HFF-Myc (cell line): ENCODE data around the gene NSMF.

ENCODE experiments used
- DNase-seq: peaks from one replicate; pipeline ENCODE4 v3.0.0-alpha.2; 2011; ENCODE audit warnings: low read depth; ENCODE audit errors: extremely low read depth
- H3K4me3 ChIP-seq: replicated peaks from 2 replicates; pipeline ENCODE4 v1.5.1; 2011; ENCODE audit warnings: low read depth, mild to moderate bottlenecking, control low read depth, low read length
- CTCF ChIP-seq: IDR thresholded peaks from 2 replicates; pipeline ENCODE4 v1.5.1; 2012; ENCODE audit warnings: mild to moderate bottlenecking, low read depth, low read length, control low read depth; ENCODE audit errors: missing control alignments

NSMF gene

GRCh38 chr9:137406876-137407589 lies 52.1 kb downstream of the NSMF start:
- H3K4me3 ChIP-seq, result peak overlapping the region; percentile 21; the same call in 1 of the 2 replicates
- DNase-seq, result no peak
- TF ChIP-seq CTCF, result peak; percentile 53

- TF ChIP-seq CTCF, result no peak
- no peak for DNase-seq
- H3K4me3 ChIP-seq, result no peak overlapping the region
These were observed 52.9 kb downstream of the NSMF start for GRCh38 chr9:137406085-137406760.

GRCh38 chr9:137405677-137406081 lies 53.5 kb downstream of the NSMF start:
- no peak overlapping the region for H3K4me3 ChIP-seq
- no peak for TF ChIP-seq CTCF
- no peak for DNase-seq

GRCh38 chr9:137404961-137405567 lies 54.1 kb downstream of the NSMF start:
- TF ChIP-seq CTCF, result no peak
- DNase-seq, result no peak
- H3K4me3 ChIP-seq, result no peak overlapping the region

GRCh38 chr9:137403269-137403668 lies 55.9 kb downstream of the NSMF start:
- no peak overlapping the region for H3K4me3 ChIP-seq
- no peak for TF ChIP-seq CTCF
- no peak for DNase-seq

GRCh38 chr9:137402746-137403145 lies 56.4 kb downstream of the NSMF start:
- no peak for DNase-seq
- H3K4me3 ChIP-seq, result no peak overlapping the region
- TF ChIP-seq CTCF, result no peak
